HG03280 (cell line): Measurements from ENCODE around the gene PRPSAP2.

Source experiments
- ATAC-seq: cut with Tn5 transposase; IDR thresholded peaks from one replicate; pipeline ENCODE4 v1.9.1; 2021; ENCODE audit warnings: mild to moderate bottlenecking, moderate library complexity; ENCODE audit not compliant: unreplicated experiment

PRPSAP2 gene

DNA sequence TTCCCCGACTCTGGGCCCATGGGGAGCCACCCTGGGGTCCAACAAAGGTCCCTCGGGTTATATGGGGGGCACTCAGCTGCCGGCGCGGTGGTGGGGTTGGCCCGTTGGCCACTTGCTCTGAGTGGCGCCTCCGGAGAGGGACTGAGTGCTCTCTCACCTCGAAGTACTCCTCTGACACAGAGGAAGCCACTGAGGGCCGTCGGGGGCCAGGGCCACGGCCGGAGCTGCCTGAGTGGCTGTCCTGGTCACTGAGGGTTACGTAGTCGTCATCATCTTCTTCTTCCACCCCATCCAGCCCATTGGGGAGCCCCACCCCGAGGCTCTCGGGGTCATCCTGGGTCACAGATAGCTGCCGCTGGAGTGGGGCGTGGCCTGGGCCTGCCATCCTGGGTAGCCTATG is 119.7 kb downstream of the PRPSAP2 start:
- no peak for ATAC-seq

DNA sequence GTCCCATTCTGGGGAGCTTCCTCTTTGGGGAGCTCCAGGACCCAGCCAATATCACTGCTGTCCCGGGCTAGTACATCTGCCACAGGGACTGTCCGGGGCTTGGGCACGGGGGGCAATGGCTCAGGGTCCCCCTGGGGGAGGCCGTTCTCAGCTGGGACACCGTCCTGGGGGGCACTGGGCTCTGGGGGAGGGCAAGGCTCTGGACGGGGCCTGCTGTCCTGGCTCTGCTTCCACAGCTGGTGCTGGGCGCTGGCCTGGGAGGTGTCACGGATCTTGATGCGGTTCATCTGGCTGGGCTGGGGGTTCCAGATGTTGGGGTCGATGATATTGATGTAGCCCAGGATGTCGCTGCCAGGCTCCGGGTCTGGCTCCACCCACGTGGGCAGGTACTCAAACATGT is 120.1 kb downstream of the PRPSAP2 start:
- ATAC-seq: no peak

DNA sequence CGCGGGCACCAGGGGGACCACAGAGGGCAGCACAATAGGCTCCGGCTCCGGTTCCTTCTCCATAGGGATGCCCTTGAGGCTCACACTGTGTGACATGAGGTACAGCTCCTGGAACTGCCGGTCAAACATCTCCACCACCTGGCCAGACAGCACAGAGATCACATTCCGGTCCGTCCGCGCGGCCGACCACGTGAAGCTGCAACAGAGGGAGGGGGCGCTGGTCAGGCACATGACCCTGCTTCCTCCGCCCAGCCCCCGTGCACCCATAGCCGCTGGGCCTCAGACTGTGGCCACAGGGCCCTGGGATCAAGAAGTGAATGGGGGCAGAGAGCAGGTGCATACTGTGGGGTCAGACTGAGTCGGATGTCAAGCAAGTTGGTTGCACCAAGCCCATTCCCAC is 120.7 kb downstream of the PRPSAP2 start:
- ATAC-seq: no peak
